Stimulated activated CD8-positive, alpha-beta memory T cell treated with anti-CD3 and anti-CD28 coated beads, Interleukin-15, amount 100 ng/mL, for 24 hours (primary cell): ENCODE results near the gene PLXNB2.
"Not testable (repeated sequence)": the region's sequence is repeated elsewhere in the genome, so short reads cannot be mapped to it uniquely, and the experiment has no call there.

Experiments used
- DNase-seq: peaks from one replicate; pipeline ENCODE4 v3.0.0-alpha.2; 2020; ENCODE audit warnings: low read depth

The PLXNB2 gene

GRCh38 chr22:50326956-50327710, 19.7 kb upstream of the PLXNB2 start, which contains the start of gene DENND6B:
Gene DENND6B (minus strand): TSS chr22:50327012. CDS start chr22:50326988, 24 bp downstream.
- peak; percentile 53 for DNase-seq

DNA sequence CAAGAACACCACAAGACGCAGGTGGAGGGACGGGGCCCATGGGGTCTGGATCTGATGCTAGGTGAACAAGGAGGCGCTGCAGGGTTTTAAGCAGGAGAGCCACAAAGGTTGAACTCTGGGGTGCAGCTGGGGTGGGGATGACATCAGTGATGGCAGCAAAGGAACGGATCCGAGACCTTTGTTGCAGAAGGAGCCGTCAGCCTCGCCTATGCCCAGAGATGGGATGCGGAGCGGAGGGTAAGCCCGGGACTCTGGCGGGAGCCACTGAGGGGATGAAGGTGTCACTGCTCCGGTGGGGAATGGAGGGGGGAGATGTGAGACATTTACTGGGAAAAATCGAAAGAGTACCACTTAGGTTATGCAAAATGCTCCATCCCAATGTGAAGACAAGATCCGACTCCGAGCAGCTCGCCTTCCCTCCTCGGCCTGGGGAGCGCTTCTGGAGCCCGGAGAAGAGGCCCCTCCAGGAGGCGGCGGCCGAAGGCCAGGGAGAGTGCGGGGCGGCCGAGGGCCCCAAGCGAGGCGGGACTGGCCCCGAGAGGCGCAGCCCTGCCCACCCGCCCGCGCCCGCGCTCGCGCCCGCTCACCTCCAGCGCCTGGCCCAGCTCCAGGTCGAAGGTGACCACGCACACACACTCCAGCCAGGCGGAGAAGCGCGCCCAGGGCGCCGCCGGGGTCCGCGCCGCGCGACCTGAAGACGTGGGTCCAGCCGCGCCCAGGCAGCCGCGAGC, 18.9 kb upstream of the PLXNB2 start:
- no peak for DNase-seq

- no peak for DNase-seq
These were observed 18.2 kb upstream of the PLXNB2 start for GRCh38 chr22:50325444-50326224.

DNA sequence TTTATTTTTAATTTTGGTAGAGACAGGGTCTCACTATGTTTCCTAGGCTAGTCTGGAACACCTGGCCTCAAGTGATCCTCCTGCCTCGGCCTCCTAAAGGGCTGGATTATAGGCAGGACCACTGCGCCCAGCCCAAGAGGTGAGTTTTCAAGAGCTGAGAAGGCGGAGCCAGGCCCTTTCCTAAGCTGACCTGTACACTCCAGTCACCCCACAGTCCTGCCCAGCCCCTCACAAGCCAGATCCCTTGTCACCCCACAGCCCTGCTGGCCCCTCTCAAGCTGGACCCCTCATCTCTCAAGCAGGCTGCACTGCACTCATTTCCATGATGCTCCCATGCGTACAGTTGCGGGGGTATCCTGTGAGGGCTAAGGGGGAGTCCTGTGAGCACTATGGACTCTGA, 16.5 kb upstream of the PLXNB2 start:
- no peak for DNase-seq

- DNase-seq: not testable (repeated sequence)
These were observed 15.1 kb upstream of the PLXNB2 start for GRCh38 chr22:50322382-50323104.

GRCh38 chr22:50320671-50321325, 13.4 kb upstream of the PLXNB2 start:
- no peak for DNase-seq

DNA sequence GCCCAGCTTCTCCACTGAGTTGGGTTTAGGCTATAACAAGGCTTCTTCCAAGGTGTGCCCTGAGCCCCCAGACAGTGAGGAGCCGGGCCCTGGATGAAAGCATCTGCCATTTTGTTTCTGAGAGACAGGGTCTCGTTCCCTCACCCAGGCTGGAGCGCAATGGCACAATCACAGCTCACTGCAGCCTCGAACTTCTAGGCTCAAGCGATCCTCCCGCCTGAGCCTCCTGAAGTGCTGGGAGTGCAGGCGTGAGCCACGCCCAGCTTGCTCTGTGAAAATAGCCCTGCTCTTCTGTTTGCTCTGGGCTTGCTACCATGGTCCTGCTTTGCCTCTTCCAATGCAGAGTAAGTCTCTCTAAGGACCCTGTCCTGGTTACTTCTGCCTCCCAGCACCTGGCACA, 12.7 kb upstream of the PLXNB2 start:
- DNase-seq: no peak

DNA sequence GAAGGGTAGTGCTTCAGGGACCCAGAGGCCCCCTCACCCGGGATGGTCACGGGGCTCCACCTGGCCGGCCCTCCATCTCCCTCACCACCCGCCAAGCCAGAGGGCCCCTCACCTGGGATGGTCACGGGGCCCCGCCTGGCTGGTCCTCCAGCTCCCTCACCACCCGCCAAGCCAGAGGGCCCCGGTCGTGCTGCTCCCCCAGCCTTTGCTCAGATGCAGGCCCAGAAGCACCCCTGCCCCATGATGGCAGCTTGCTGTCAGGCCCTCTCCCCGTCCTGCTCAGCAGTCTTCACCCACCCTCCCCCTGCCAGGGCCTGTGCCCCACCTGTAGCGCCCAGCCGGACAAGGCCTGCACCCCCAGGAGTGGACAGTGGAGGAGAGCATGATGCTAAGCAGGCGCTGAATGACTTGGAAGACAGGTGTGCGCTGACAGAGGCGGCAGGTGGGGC, 12.1 kb upstream of the PLXNB2 start:
- no peak for DNase-seq

- no peak for DNase-seq
These were observed 11.4 kb upstream of the PLXNB2 start for GRCh38 chr22:50318698-50319411.

GRCh38 chr22:50318356-50318697, 10.9 kb upstream of the PLXNB2 start:
- no peak for DNase-seq

DNA sequence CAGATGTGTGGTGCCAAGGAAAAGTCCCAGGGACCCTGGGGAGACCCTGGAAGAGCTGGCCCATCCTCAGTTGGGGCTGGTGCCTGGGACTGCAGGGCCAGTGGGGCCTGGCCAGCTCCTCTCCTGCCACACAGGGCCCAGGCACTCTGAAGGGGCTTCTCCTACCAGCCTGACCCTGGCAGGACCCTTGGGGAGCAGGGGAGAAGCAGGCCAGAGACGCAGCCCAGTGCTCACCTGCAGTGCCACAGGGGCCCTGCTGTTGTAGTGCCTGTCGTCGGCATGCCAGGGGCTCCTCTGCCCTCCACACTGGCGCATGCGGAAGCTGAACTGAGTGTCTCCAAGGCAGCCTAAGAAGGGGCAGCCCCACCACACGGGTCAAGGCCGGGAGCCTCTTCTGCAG, 10.2 kb upstream of the PLXNB2 start:
- DNase-seq: no peak

- no peak for DNase-seq
These were observed 9.7 kb upstream of the PLXNB2 start for GRCh38 chr22:50317178-50317577.

DNA sequence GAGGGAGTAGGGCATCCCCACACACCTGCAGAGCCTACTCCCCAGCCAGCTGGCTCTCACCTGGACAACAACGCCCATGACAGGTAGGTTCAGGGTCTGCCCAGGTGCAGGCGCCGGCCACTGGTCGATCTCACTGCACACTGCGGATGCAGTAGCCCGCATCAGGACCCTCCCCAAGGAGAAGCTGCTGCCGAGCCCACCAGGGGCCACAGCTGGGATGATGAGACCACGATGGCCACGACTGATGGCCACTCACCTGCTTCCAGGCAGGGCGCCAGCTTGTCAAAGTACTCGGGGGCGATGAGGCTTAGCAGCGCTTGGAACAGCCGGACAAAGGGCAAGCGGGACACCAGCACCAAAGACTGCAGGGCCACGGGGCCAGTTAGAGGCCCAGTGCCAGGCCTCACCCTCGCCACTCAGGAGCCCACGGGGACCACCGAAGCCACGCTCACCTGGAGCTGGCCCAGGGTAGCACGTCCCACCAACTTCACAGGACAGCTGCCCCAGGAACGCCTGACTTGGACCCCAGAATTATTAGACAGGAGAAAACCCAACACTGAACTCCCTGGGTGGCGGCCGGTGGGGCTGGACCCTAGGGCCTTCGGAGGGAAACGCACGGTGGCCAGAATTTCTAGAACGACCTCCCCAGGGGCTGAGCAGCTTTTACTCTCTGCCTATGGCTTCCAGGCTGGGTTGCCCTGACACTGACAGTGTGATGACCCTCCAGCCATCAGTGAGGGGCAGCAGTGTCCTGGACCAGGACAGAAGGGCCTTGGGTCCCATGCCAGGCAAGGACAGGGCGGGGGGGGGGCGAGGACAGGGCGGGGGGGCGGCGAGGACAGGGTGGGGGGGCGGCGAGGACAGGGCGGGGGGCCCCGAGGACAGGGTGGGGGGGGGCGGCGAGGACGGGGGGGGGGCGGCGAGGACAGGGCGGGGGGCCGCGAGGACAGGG, 8.9 kb upstream of the PLXNB2 start:
- DNase-seq: no peak

- DNase-seq: no peak
These were observed 8.1 kb upstream of the PLXNB2 start for GRCh38 chr22:50315289-50316113.

DNA sequence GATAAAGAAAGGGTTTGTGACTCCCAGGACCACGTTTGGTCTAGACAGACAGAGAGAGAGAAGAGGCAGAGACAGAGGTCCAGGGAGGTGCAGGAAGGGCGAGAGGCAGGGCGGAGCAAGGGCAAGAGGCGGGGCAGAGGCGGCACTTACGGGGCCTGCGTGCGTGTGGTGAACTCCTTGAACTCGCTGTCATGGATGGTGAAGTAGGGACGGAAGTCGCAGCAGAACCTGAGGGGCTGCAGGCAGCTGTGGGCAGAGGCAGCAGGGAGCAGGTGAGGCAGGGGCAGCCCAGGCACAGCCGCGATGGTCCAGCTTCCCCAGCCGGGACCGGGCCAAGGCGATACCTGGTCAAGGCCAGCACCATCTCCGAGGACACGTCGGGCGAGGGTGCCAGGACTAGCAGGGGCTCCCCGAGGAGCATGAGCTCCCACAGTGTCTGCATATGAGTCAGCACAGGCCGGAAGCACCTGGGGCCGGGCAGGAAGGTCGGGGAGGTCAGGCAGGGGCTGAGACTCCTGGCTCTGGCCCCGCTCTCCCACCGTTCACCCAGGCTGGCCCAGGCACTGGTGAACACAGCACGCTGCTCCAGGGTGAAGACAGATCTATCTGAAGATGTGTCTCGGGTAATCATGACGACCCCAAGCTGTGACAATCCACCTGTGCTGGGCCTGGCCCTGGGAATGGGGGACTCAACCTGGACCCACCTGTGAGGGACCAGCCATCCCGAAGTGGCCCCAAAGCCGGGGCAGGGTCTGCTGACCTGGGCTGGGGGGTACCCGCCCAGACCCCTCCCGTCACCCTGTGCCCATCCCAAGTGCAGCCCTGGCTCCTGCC, 7.2 kb upstream of the PLXNB2 start:
- peak; percentile 44 for DNase-seq

DNA sequence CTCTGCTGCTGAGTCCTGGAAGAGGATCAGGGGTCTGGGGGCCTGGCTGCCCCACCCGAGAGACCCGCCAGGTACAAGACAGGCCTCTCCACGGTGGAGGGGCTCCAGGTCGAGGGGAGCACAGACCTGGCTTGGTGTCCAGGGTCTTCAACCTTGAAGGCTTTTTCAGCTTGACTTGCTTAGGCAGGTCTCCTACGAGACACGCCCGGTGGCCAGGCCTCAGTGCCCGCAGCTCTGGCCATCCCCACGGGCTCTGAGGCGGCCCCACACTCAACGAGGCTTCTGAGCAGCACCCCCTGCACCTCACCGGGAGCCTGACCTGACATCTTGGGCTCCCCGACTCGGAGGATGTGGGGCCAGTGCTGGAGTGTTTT, 6.6 kb upstream of the PLXNB2 start:
- no peak for DNase-seq

DNA sequence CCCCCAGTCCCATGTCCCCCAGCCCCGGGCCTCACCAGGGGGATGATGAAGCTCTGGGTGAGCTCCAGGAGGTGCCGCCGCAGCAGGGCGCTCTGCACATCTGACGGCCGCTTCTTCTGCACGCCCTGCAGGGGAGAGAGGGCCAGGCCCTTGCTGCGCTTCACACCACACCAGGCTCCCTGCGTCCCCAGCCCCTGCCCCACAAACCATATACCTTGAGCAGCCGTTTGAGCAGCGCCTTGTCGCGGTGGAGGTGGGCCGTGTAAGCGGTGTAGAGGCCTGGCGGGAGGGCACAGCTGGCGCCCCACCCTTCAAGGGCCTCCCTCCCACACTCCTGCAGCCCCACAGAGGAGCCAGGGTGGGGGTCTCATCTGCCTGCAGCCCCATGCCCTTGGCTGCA, 6.2 kb upstream of the PLXNB2 start:
- no peak for DNase-seq

GRCh38 chr22:50313021-50313420, 5.6 kb upstream of the PLXNB2 start:
- DNase-seq: no peak
